Mammary epithelial cell (primary cell): ENCODE measurements around the gene DNAH3.

ENCODE experiments used
- CTCF ChIP-seq, 2 donors: IDR thresholded peaks in 1 of 2; conservative IDR thresholded peaks in 1 of 2; 2 replicates each; pipeline ENCODE4 v1.5.1; 2011 to 2012; ENCODE audit warnings: inconsistent platforms in 2 of 2, low read length in 2 of 2, mild to moderate bottlenecking in 2 of 2, control low read depth in 1 of 2, low read depth in 1 of 2; ENCODE audit not compliant: insufficient read depth in 1 of 2; ENCODE audit errors: extremely low read depth in 1 of 2
- EZH2 ChIP-seq: IDR thresholded peaks from 2 replicates; pipeline ENCODE4 v1.6.1; 2012; ENCODE audit warnings: low read length, inconsistent platforms, borderline replicate concordance

GRCh38 chr16:21192991-21193390 is 42.3 kb upstream of the DNAH3 start:
- TF ChIP-seq CTCF (conservative IDR thresholded peaks at IDR 0.05 in 1 of 2, IDR thresholded peaks at IDR 0.05 in 1 of 2; ENCODE audit: extremely low read depth in 1 of 2, insufficient read depth in 1 of 2, low read depth in 1 of 2, low read length in 2 of 2): no peak
- TF ChIP-seq EZH2: no peak
